ENCODE data around the gene SFSWAP. TPM values are rescaled to one million over a fixed set of nuclear protein-coding genes. Genes with fewer than 3 reads are reported as not detected.

SFSWAP gene
- polyA plus RNA-seq, 1 donor from 2014 or later: 56.6 TPM

- Histone ChIP-seq H2AFZ (ENCODE audit: low read depth, low read length) (no peak overlapping the region), H4K20me1 (ENCODE audit: insufficient read depth) (no peaks in the 10 kb centered on the region), H3K4me2 (ENCODE audit: low read length) (no peak overlapping the region), H3K9ac (ENCODE audit: low read length) (no peak overlapping the region), H3K27ac (ENCODE audit: low read length) (no peak overlapping the region), H3K79me2 (replicated peaks; ENCODE audit: insufficient read depth, low read length) (no peaks in the 10 kb centered on the region), H3K4me3 (ENCODE audit: low read length) (no peak overlapping the region), H3K9me2 (ENCODE audit: insufficient read depth, low read length) (no peaks in the 10 kb centered on the region), H3F3A (ENCODE audit: insufficient read depth, low read length, poor library complexity, severe bottlenecking) (no peaks in the 10 kb centered on the region), H3K27me3 (ENCODE audit: insufficient read depth, low read depth, low read length) (no peaks in the 10 kb centered on the region), H3K36me3 (ENCODE audit: insufficient read depth, low read length) (no peaks in the 10 kb centered on the region), H3K9me3 (ENCODE audit: low read length) (no peaks in the 10 kb centered on the region)
- no peak for TF ChIP-seq EZH2 (IDR thresholded peaks at IDR 0.05; ENCODE audit: borderline replicate concordance, insufficient read depth, low read length, poor library complexity, severe bottlenecking)
- TF ChIP-seq CTCF (IDR thresholded peaks at IDR 0.05; ENCODE audit: poor library complexity, severe bottlenecking): no peak
- no peak for TF ChIP-seq MXI1 (conservative IDR thresholded peaks at IDR 0.05; ENCODE audit: poor library complexity, severe bottlenecking)
- TF ChIP-seq RAD21 (conservative IDR thresholded peaks at IDR 0.05): no peak
- TF ChIP-seq REST (IDR thresholded peaks at IDR 0.05; ENCODE audit: borderline replicate concordance): no peak
- no peak for TF ChIP-seq TAF1 (IDR thresholded peaks at IDR 0.05; ENCODE audit: low read depth)
- TF ChIP-seq EP300 (conservative IDR thresholded peaks at IDR 0.05; ENCODE audit: poor library complexity, severe bottlenecking): no peak
- TF ChIP-seq POLR2AphosphoS5 (IDR thresholded peaks at IDR 0.05): no peak
- no peak for TF ChIP-seq SMC3 (conservative IDR thresholded peaks at IDR 0.05; ENCODE audit: poor library complexity)
These were observed 73.1 kb downstream of the SFSWAP start for GRCh38 chr12:131783915-131784541.

GRCh38 chr12:131784909-131785762, 74.2 kb downstream of the SFSWAP start:
- Histone ChIP-seq H3K9ac (ENCODE audit: low read length) (no peak overlapping the region), H3K4me3 (ENCODE audit: low read length) (peak overlapping the region; percentile 7), H4K20me1 (ENCODE audit: insufficient read depth) (no peaks in the 10 kb centered on the region), H3K4me2 (ENCODE audit: low read length) (no peak overlapping the region), H3K79me2 (replicated peaks; ENCODE audit: insufficient read depth, low read length) (no peaks in the 10 kb centered on the region), H3K27me3 (ENCODE audit: insufficient read depth, low read depth, low read length) (no peaks in the 10 kb centered on the region), H2AFZ (ENCODE audit: low read depth, low read length) (no peak overlapping the region), H3K27ac (ENCODE audit: low read length) (peak overlapping the region; percentile 59), H3F3A (ENCODE audit: insufficient read depth, low read length, poor library complexity, severe bottlenecking) (no peaks in the 10 kb centered on the region), H3K36me3 (ENCODE audit: insufficient read depth, low read length) (no peaks in the 10 kb centered on the region), H3K9me3 (ENCODE audit: low read length) (no peaks in the 10 kb centered on the region), H3K9me2 (ENCODE audit: insufficient read depth, low read length) (no peaks in the 10 kb centered on the region)
- TF ChIP-seq SMC3 (conservative IDR thresholded peaks at IDR 0.05; ENCODE audit: poor library complexity) (no peak), POLR2AphosphoS5 (IDR thresholded peaks at IDR 0.05) (peak; percentile 37)

All from neural cell (in vitro differentiated cells).